Activated naive CD4-positive, alpha-beta T cell treated with anti-CD3 and anti-CD28 coated beads, Interleukin-2, amount 50 U/mL, for 16 hours (primary cell): ENCODE measurements around the gene MYPN.
A peak's percentile ranks its signal among the peaks of the same experiment; 100 is the strongest.
"Not testable (repeated sequence)": the region's sequence is repeated elsewhere in the genome, so short reads cannot be mapped to it uniquely, and the experiment has no call there.

ENCODE experiments used
- DNase-seq: peaks from one replicate; pipeline ENCODE4 v3.0.0-alpha.2; 2020

MYPN gene

GRCh38 chr10:68175949-68176348 lies 66.7 kb downstream of the MYPN start:
- no peak for DNase-seq

GRCh38 chr10:68176797-68177196 lies 67.5 kb downstream of the MYPN start:
- no peak for DNase-seq

GRCh38 chr10:68178592-68178991 lies 69.3 kb downstream of the MYPN start:
- no peak for DNase-seq

GRCh38 chr10:68179016-68179415 lies 69.7 kb downstream of the MYPN start:
- no peak for DNase-seq

GRCh38 chr10:68180490-68180889 lies 71.2 kb downstream of the MYPN start:
- DNase-seq = no peak

GRCh38 chr10:68184546-68184945 lies 75.3 kb downstream of the MYPN start:
- no peak for DNase-seq

- DNase-seq = no peak
Observed at GRCh38 chr10:68185085-68185484, 75.8 kb downstream of the MYPN start.

- no peak for DNase-seq
Observed at GRCh38 chr10:68188835-68189234, 79.5 kb downstream of the MYPN start.

GRCh38 chr10:68192113-68192512 lies 82.8 kb downstream of the MYPN start:
- no peak for DNase-seq

- no peak for DNase-seq
Observed at GRCh38 chr10:68194290-68194689, 85.0 kb downstream of the MYPN start.

GRCh38 chr10:68195776-68196175 lies 86.5 kb downstream of the MYPN start:
- DNase-seq = not testable (repeated sequence)

GRCh38 chr10:68196701-68197100 lies 87.4 kb downstream of the MYPN start:
- DNase-seq = no peak

GRCh38 chr10:68202960-68203353 lies 93.7 kb downstream of the MYPN start:
- DNase-seq = no peak

- no peak for DNase-seq
Observed at GRCh38 chr10:68208424-68209042, 99.2 kb downstream of the MYPN start.

- DNase-seq = no peak
Observed at GRCh38 chr10:68211669-68212068, 102.4 kb downstream of the MYPN start.

- no peak for DNase-seq
Observed at GRCh38 chr10:68212721-68213352, 103.5 kb downstream of the MYPN start.

GRCh38 chr10:68218786-68219185 lies 109.5 kb downstream of the MYPN start:
- no peak for DNase-seq

- no peak for DNase-seq
Observed at GRCh38 chr10:68221196-68221595, 111.9 kb downstream of the MYPN start.

GRCh38 chr10:68222391-68222790 lies 113.1 kb downstream of the MYPN start:
- no peak for DNase-seq

GRCh38 chr10:68223535-68224165 lies 114.4 kb downstream of the MYPN start:
- no peak for DNase-seq

GRCh38 chr10:68224810-68225209 lies 115.5 kb downstream of the MYPN start:
- DNase-seq = no peak

GRCh38 chr10:68230268-68230667 lies 121.0 kb downstream of the MYPN start:
- no peak for DNase-seq

- DNase-seq = peak; percentile 35
Observed at GRCh38 chr10:68231106-68231816, 122.0 kb downstream of the MYPN start.

GRCh38 chr10:68231817-68232251 lies 122.5 kb downstream of the MYPN start, which contains the start of gene ATOH7:
Gene ATOH7, minus strand, starts transcription at chr10:68232113. Its CDS starts 436 bp downstream, at chr10:68231677.
- DNase-seq = no peak
